DOHH2 (cell line): ENCODE results near the gene PPP5C.

Experiments used
- H3F3A ChIP-seq: fragments of 200-600 bp; sonication (generic), shearing (Covaris generic); 2 replicates; pipeline ENCODE4 v1.6.0; 2016; ENCODE audit warnings: antibody characterized with exemption, mild to moderate bottlenecking; ENCODE audit not compliant: control insufficient read depth, insufficient read depth
- H3K27ac ChIP-seq: fragments of 200-600 bp; sonication (generic); 2 replicates; pipeline ENCODE4 v1.5.1; 2014; ENCODE audit warnings: low read depth, mild to moderate bottlenecking, low read length, moderate library complexity
- H3K27me3 ChIP-seq: fragments of 200-600 bp; sonication (generic); 2 replicates; pipeline ENCODE4 v1.6.1; 2014; ENCODE audit warnings: mild to moderate bottlenecking, low read length, mixed read lengths; ENCODE audit not compliant: control insufficient read depth
- H3K36me3 ChIP-seq: fragments of 200-600 bp; sonication (generic); 2 replicates; pipeline ENCODE4 v1.6.1; 2014; ENCODE audit warnings: mild to moderate bottlenecking, low read length, moderate library complexity, mixed read lengths; ENCODE audit not compliant: control insufficient read depth
- H3K4me1 ChIP-seq: fragments of 200-600 bp; sonication (generic); 2 replicates; pipeline ENCODE4 v1.6.1; 2014; ENCODE audit warnings: mild to moderate bottlenecking, low read length, mixed read lengths; ENCODE audit not compliant: control insufficient read depth
- H3K4me2 ChIP-seq: fragments of 200-600 bp; sonication (generic); 2 replicates; pipeline ENCODE4 v1.6.0; 2014; ENCODE audit warnings: mild to moderate bottlenecking, low read length, moderate library complexity
- H3K4me3 ChIP-seq: fragments of 200-600 bp; sonication (generic); 2 replicates; pipeline ENCODE4 v1.5.1; 2014; ENCODE audit warnings: mild to moderate bottlenecking, low read length, mixed read lengths
- H3K79me2 ChIP-seq: fragments of 200-600 bp; sonication (generic); 2 replicates; pipeline ENCODE4 v1.6.1; 2014; ENCODE audit warnings: mild to moderate bottlenecking, low read length, mixed read lengths; ENCODE audit not compliant: control insufficient read depth
- H3K9me2 ChIP-seq: fragments of 200-600 bp; sonication (generic); replicated peaks from 2 replicates; pipeline ENCODE4 v1.6.1; 2014; ENCODE audit warnings: mild to moderate bottlenecking, low read length, mixed read lengths; ENCODE audit not compliant: control insufficient read depth
- H3K9me3 ChIP-seq: fragments of 200-600 bp; sonication (generic); 2 replicates; pipeline ENCODE4 v1.6.1; 2014; ENCODE audit warnings: antibody characterized with exemption, low read length, mixed read lengths; ENCODE audit not compliant: control insufficient read depth, insufficient read depth
- H4K20me1 ChIP-seq: fragments of 200-600 bp; sonication (generic); 2 replicates; pipeline ENCODE4 v1.6.0; 2014; ENCODE audit warnings: low read depth, mild to moderate bottlenecking, antibody characterized with exemption, low read length, moderate library complexity; ENCODE audit not compliant: control insufficient read depth, insufficient read depth
- EZH2phosphoT487 ChIP-seq: fragments of 200-600 bp; sonication (generic); IDR thresholded peaks from 2 replicates; pipeline ENCODE4 v1.6.1; 2017; ENCODE audit warnings: borderline replicate concordance, mild to moderate bottlenecking, antibody characterized with exemption, low read length, moderate library complexity, mixed read lengths
- TF ChIP-seq, protein P1 (sequence below): fragments of 200-600 bp; sonication (generic); IDR thresholded peaks from one replicate; pipeline ENCODE4 v1.5.1; 2014; ENCODE audit warnings: antibody characterized with exemption, mild to moderate bottlenecking, low read depth, low read length; ENCODE audit not compliant: poor library complexity, severe bottlenecking

PPP5C gene

DNA sequence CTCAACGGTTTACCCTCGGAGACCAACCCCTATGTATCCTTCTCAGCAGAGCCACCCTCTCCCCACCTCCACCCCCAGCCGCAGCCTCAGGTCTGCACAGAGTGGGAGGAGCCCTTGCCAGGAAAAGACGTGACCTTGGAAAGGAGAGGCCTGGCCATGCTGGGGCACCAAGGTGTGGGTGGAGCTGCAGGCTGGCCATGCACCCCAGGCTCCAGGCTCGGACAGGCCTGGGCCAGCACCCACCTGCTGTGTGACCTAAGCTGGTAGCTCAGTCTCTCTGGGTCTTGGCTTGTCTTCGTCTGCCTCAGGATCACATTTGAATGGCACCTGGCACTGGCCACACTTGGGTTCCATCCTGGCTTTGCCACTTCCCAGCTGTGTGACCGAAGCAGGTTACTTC, 37.0 kb downstream of the PPP5C start:
- no peak for TF ChIP-seq EZH2phosphoT487
- Histone ChIP-seq H3K36me3 (peaks cover 92% of the 10 kb centered on the region), H3K4me1 (peaks cover 18% of the 10 kb centered on the region)

DNA sequence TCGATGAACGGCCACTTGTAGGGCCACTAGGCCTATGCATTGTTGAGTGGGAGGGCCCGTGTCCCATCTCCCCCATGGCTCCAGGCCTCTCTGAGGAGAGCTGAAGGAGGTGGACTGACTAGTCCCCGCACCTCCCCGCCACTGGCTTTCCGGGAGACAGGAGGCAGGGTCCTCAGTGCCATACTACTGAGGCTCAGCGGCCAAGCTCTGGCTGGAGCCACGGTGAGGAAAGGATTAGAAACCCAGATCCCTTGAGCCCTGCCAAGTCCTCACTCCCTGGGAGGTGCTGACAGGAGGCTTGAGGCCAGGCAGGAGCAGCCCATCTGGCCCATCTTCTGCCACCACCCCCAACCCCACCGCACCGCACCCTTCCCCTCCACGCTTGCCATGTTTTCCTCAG, 37.5 kb downstream of the PPP5C start:
- Histone ChIP-seq H3K79me2 (peaks cover 24% of the 10 kb centered on the region), H3K4me2 (no peak overlapping the region), H4K20me1 (peaks cover 9% of the 10 kb centered on the region; the same call in 1 of the 2 replicates), H3K4me1 (peaks cover 12% of the 10 kb centered on the region), H3K27me3 (no peaks in the 10 kb centered on the region), H3K36me3 (peaks cover 88% of the 10 kb centered on the region), H3K9me3 (no peaks in the 10 kb centered on the region), H3K27ac (no peak overlapping the region), H3F3A (peaks cover 2% of the 10 kb centered on the region; the same call in 1 of the 2 replicates), H3K4me3 (no peak overlapping the region), H3K9me2 (no peaks in the 10 kb centered on the region)
- TF ChIP-seq, protein P1, sequence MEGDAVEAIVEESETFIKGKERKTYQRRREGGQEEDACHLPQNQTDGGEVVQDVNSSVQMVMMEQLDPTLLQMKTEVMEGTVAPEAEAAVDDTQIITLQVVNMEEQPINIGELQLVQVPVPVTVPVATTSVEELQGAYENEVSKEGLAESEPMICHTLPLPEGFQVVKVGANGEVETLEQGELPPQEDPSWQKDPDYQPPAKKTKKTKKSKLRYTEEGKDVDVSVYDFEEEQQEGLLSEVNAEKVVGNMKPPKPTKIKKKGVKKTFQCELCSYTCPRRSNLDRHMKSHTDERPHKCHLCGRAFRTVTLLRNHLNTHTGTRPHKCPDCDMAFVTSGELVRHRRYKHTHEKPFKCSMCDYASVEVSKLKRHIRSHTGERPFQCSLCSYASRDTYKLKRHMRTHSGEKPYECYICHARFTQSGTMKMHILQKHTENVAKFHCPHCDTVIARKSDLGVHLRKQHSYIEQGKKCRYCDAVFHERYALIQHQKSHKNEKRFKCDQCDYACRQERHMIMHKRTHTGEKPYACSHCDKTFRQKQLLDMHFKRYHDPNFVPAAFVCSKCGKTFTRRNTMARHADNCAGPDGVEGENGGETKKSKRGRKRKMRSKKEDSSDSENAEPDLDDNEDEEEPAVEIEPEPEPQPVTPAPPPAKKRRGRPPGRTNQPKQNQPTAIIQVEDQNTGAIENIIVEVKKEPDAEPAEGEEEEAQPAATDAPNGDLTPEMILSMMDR: no peak
- TF ChIP-seq EZH2phosphoT487: no peak

More for the DNA sequence above, 37.0 kb downstream of the PPP5C start:
- Histone ChIP-seq H3K79me2 (peaks cover 30% of the 10 kb centered on the region), H3F3A (peaks cover 2% of the 10 kb centered on the region; the same call in 1 of the 2 replicates), H3K9me3 (no peaks in the 10 kb centered on the region), H4K20me1 (peaks cover 9% of the 10 kb centered on the region; the same call in 1 of the 2 replicates), H3K4me3 (no peak overlapping the region), H3K4me2 (no peak overlapping the region), H3K27ac (no peak overlapping the region), H3K9me2 (no peaks in the 10 kb centered on the region), H3K27me3 (no peaks in the 10 kb centered on the region)

DNA sequence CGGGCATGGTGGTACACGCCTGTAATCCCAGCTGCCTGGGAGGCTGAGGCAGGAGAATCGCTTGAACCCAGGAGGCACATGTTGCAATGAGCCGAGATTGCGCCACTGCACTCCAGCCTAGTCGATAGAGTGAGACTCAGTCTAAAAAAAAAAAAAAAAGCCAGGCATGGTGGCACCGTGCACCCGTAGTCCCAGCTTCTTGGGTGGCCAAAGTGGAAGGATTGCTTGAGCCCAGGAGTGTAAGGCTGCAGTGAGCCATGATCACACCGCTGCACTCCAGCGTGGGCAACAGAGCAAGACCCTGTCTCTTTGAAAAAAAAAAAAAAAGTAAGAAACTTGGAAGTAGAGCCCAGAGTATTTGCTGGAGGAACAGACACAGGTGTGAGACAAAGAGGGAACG, 38.7 kb downstream of the PPP5C start:
- Histone ChIP-seq H3K4me3 (no peak overlapping the region), H3F3A (no peaks in the 10 kb centered on the region), H3K79me2 (peaks cover 14% of the 10 kb centered on the region), H3K4me2 (no peak overlapping the region), H3K9me2 (no peaks in the 10 kb centered on the region), H3K4me1 (no peaks in the 10 kb centered on the region), H3K36me3 (peaks cover 89% of the 10 kb centered on the region), H3K27ac (no peak overlapping the region), H3K27me3 (no peaks in the 10 kb centered on the region), H4K20me1 (peaks cover 4% of the 10 kb centered on the region; the same call in 1 of the 2 replicates), H3K9me3 (no peaks in the 10 kb centered on the region)
- TF ChIP-seq EZH2phosphoT487: no peak
- TF ChIP-seq, protein P1: no peak

GRCh38 chr19:46386151-46386550, 39.3 kb downstream of the PPP5C start:
- H3K79me2 ChIP-seq: peaks cover 9% of the 10 kb centered on the region
- H3K9me2 ChIP-seq: no peaks in the 10 kb centered on the region
- no peaks in the 10 kb centered on the region for H3F3A ChIP-seq
- peaks cover 2% of the 10 kb centered on the region; the same call in 1 of the 2 replicates for H4K20me1 ChIP-seq
- TF ChIP-seq, protein P1: no peak
- H3K4me2 ChIP-seq: no peak overlapping the region
- no peaks in the 10 kb centered on the region for H3K27me3 ChIP-seq
- H3K4me1 ChIP-seq: no peaks in the 10 kb centered on the region
- no peak overlapping the region for H3K27ac ChIP-seq
- H3K36me3 ChIP-seq: peaks cover 89% of the 10 kb centered on the region
- H3K9me3 ChIP-seq: no peaks in the 10 kb centered on the region
- no peak overlapping the region for H3K4me3 ChIP-seq
